Esophagus muscularis mucosa (tissue), 3 donors: ENCODE results near the gene PNRC2.

ENCODE experiments used
- CTCF ChIP-seq, 3 experiments: fragments of 200-600 bp in 2 of 3; fragments of 450-650 bp in 1 of 3; sonication (generic) in 2 of 3; IDR thresholded peaks; one replicate each; pipeline ENCODE4 v1.5.1; 2017 to 2019; ENCODE audit warnings: antibody characterized with exemption in 3 of 3, mild to moderate bottlenecking in 2 of 3, moderate library complexity in 1 of 3
- POLR2AphosphoS5 ChIP-seq, 2 donors: sonication (generic); formaldehyde crosslinking; IDR thresholded peaks; one replicate each; pipeline ENCODE4 v1.6.1; 2017; ENCODE audit warnings: antibody characterized with exemption in 2 of 2

- TF ChIP-seq CTCF (IDR thresholded peaks at IDR 0.05) (no peak), POLR2AphosphoS5 (IDR thresholded peaks at IDR 0.05) (no peak)
These were observed 19.2 kb downstream of the PNRC2 start for GRCh38 chr1:23978805-23979204.
